Measurements from ENCODE around the gene UPK3A. TPM values are rescaled to one million over a fixed set of nuclear protein-coding genes. Genes with fewer than 3 reads are reported as not detected.

Gene UPK3A
- total and polyA plus RNA-seq, 10 of the 15 experiments (the other 5 are each of a cell fraction or from before 2014, with no cell fraction given): not detected

GRCh38 chr22:45309422-45310227, 24.9 kb downstream of the UPK3A start, which contains the start of gene FAM118A (continued):
- TF ChIP-seq, protein P1, sequence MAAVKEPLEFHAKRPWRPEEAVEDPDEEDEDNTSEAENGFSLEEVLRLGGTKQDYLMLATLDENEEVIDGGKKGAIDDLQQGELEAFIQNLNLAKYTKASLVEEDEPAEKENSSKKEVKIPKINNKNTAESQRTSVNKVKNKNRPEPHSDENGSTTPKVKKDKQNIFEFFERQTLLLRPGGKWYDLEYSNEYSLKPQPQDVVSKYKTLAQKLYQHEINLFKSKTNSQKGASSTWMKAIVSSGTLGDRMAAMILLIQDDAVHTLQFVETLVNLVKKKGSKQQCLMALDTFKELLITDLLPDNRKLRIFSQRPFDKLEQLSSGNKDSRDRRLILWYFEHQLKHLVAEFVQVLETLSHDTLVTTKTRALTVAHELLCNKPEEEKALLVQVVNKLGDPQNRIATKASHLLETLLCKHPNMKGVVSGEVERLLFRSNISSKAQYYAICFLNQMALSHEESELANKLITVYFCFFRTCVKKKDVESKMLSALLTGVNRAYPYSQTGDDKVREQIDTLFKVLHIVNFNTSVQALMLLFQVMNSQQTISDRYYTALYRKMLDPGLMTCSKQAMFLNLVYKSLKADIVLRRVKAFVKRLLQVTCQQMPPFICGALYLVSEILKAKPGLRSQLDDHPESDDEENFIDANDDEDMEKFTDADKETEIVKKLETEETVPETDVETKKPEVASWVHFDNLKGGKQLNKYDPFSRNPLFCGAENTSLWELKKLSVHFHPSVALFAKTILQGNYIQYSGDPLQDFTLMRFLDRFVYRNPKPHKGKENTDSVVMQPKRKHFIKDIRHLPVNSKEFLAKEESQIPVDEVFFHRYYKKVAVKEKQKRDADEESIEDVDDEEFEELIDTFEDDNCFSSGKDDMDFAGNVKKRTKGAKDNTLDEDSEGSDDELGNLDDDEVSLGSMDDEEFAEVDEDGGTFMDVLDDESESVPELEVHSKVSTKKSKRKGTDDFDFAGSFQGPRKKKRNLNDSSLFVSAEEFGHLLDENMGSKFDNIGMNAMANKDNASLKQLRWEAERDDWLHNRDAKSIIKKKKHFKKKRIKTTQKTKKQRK (IDR thresholded peaks at IDR 0.05; ENCODE audit: low read depth, low read length): no peak
- no peak for TF ChIP-seq ZSCAN29 (IDR thresholded peaks at IDR 0.05)
- TF ChIP-seq CHD2 (IDR thresholded peaks at IDR 0.05; ENCODE audit: borderline replicate concordance, low read depth, low read length): peak; percentile 4; the same call in 1 of the 2 replicates
- TF ChIP-seq MXI1 (IDR thresholded peaks at IDR 0.05; ENCODE audit: low read depth, low read length): peak; percentile 86
- no peak for TF ChIP-seq BMI1 (IDR thresholded peaks at IDR 0.05; ENCODE audit: borderline replicate concordance)
- TF ChIP-seq MAX (IDR thresholded peaks at IDR 0.05; ENCODE audit: low read depth, low read length): peak; percentile 40; the same call in 1 of the 2 replicates
- TF ChIP-seq GATAD2B (conservative IDR thresholded peaks at IDR 0.05; ENCODE audit: low read depth): peak; percentile 70
- no peak for TF ChIP-seq USF1 (IDR thresholded peaks at IDR 0.05; ENCODE audit: borderline replicate concordance, extremely low read length, insufficient read depth, low read depth, low read length)
- TF ChIP-seq NBN (IDR thresholded peaks at IDR 0.05): peak; percentile 76
- peak; percentile 5 to 83; a peak in 3 of 4 replicates for TF ChIP-seq BHLHE40 (IDR thresholded peaks at IDR 0.05; ENCODE audit: borderline replicate concordance in 1 of 2, low read depth in 2 of 2, low read length in 1 of 2)
- TF ChIP-seq RFX5 (IDR thresholded peaks at IDR 0.05; ENCODE audit: low read depth, low read length): 0 out of 2 replicates have a peak, but pooled peaks have one; percentile 9
- TF ChIP-seq EGR1 (IDR thresholded peaks at IDR 0.05; ENCODE audit: borderline replicate concordance in 1 of 2, low read depth in 2 of 2, low read length in 2 of 2): peak; percentile 67 to 98
- peak; percentile 86 for TF ChIP-seq ZBTB11 (CRISPR knock-in tag; IDR thresholded peaks at IDR 0.05)
- TF ChIP-seq MYC (IDR thresholded peaks at IDR 0.05; ENCODE audit: insufficient read depth, insufficient read length, insufficient replicate concordance, low read length, severe bottlenecking): peak; percentile 30
- peak; percentile 19; the same call in 1 of the 2 replicates for TF ChIP-seq PAX5 (IDR thresholded peaks at IDR 0.05; ENCODE audit: borderline replicate concordance, low read depth, low read length)
- no peak; the same call in 1 of the 2 replicates for TF ChIP-seq EED (IDR thresholded peaks at IDR 0.05; ENCODE audit: low read depth)
- TF ChIP-seq NR2C1 (IDR thresholded peaks at IDR 0.05): 0 out of 2 replicates have a peak, but pooled peaks have one; percentile 47
- peak; percentile 19 for TF ChIP-seq HDAC6 (IDR thresholded peaks at IDR 0.05; ENCODE audit: unreplicated experiment)
- peak; percentile 49 for TF ChIP-seq LARP7 (IDR thresholded peaks at IDR 0.05)
- TF ChIP-seq TARDBP (IDR thresholded peaks at IDR 0.05; ENCODE audit: borderline replicate concordance): peak; percentile 9; the same call in 1 of the 2 replicates
- TF ChIP-seq HDGF (IDR thresholded peaks at IDR 0.05): peak; percentile 85
- no peak for TF ChIP-seq KDM1A (IDR thresholded peaks at IDR 0.05; ENCODE audit: borderline replicate concordance)
